K562 (cell line): ENCODE data around the gene GAS2L1. TPM values are rescaled to one million over a fixed set of nuclear protein-coding genes. Genes with fewer than 3 reads are reported as not detected.

ENCODE experiments used
- ATAC-seq: fragments of 200-7000 bp; cut with Tn5 transposase; 3 replicates; pipeline ENCODE4 v1.9.1; 2020; ENCODE audit warnings: moderate library complexity
- BruUV-seq: library from RNA; stranded (reverse); fragments of 400-500 nt; replicated peaks from 2 replicates; lab custom pipeline; 2021; lab: Mats Ljungman, UMichigan
- CTCF ChIA-PET: fragments of 300-600 bp; formaldehyde crosslinking; extraction: SDS; loops from one replicate; lab custom pipeline; 2021; ENCODE audit warnings: low intra/inter-chr PET ratio; lab: Yijun Ruan, JAX
- POLR2A ChIA-PET: fragments of 300-600, 350-650 bp; sonication (Branson Sonifier 250); formaldehyde crosslinking; extraction: SDS; loops from one replicate; lab custom pipeline; 2021; ENCODE audit warnings: antibody characterized with exemption, inconsistent platforms; lab: Yijun Ruan, JAX
- DNase-seq, 4 experiments: peaks; one replicate each; pipeline versions ENCODE4 v3.0.0 to v3.0.0-alpha.2; 2011 to 2018; ENCODE audit warnings: low spot score in 3 of 4, mixed read lengths in 3 of 4; ENCODE audit errors: extremely low read depth in 1 of 4
- FAIRE-seq: peaks from 2 replicates; lab custom pipeline; 2011; peaks lifted over from hg19 to GRCh38; lab: Jason Lieb, UNC
- H2AFZ ChIP-seq: 2 replicates; pipeline ENCODE4 v1.6.0; 2011; ENCODE audit warnings: low read depth, low read length, control low read depth, inconsistent platforms
- H3K27ac ChIP-seq: fragments of 200-600 bp; 3 replicates; pipeline ENCODE4 v1.8.0; 2011; ENCODE audit warnings: low read depth, mild to moderate bottlenecking, control low read depth, inconsistent platforms, low read length, moderate library complexity, mixed read lengths; ENCODE audit errors: extremely low read depth
- H3K27me3 ChIP-seq, 2 experiments: fragments of 300-600 bp in 1 of 2; 2 replicates in 1 of 2; 3 replicates in 1 of 2; pipeline versions ENCODE4 v1.6.0 to v1.8.0; 2011; ENCODE audit warnings: inconsistent platforms in 2 of 2, low read length in 2 of 2, mild to moderate bottlenecking in 1 of 2, mixed read lengths in 1 of 2, moderate library complexity in 1 of 2; ENCODE audit not compliant: control insufficient read depth in 2 of 2, insufficient read depth in 2 of 2
- H3K36me3 ChIP-seq: fragments of 300-600 bp; 3 replicates; pipeline ENCODE4 v1.8.0; 2011; ENCODE audit warnings: mild to moderate bottlenecking, low read length, inconsistent platforms; ENCODE audit not compliant: control insufficient read depth, insufficient read depth
- H3K4me1 ChIP-seq, 2 experiments: fragments of 200-600 bp in 1 of 2; replicated peaks in 1 of 2; 2 replicates in 1 of 2; 3 replicates in 1 of 2; pipeline versions ENCODE4 v1.5.1 to v1.8.0; 2011; ENCODE audit warnings: inconsistent platforms in 2 of 2, low read length in 2 of 2, mild to moderate bottlenecking in 1 of 2, mixed read lengths in 1 of 2, moderate library complexity in 1 of 2; ENCODE audit not compliant: control insufficient read depth in 2 of 2, insufficient read depth in 2 of 2
- H3K4me2 ChIP-seq: 2 replicates; pipeline ENCODE4 v1.6.1; 2011; ENCODE audit warnings: low read length, control low read depth, inconsistent platforms, mixed read lengths; ENCODE audit not compliant: insufficient read depth
- H3K4me3 ChIP-seq: fragments of 200-600 bp; sonication (generic), shearing (Covaris generic); 2 replicates; pipeline ENCODE4 v1.5.1; 2016; ENCODE audit warnings: control low read depth, inconsistent platforms
- H3K79me2 ChIP-seq: fragments of 200-600 bp; 3 replicates; pipeline ENCODE4 v1.8.0; 2011; ENCODE audit warnings: low read length, inconsistent platforms; ENCODE audit not compliant: control insufficient read depth, insufficient read depth
- H3K9ac ChIP-seq, 2 experiments: 2 replicates each; pipeline versions ENCODE4 v1.6.0 to v1.6.1; 2011; ENCODE audit warnings: low read depth in 2 of 2, low read length in 2 of 2, control low read depth in 1 of 2, inconsistent platforms in 1 of 2, mild to moderate bottlenecking in 1 of 2, mixed read lengths in 1 of 2; ENCODE audit not compliant: insufficient read depth in 1 of 2
- H3K9me1 ChIP-seq: one replicate; pipeline ENCODE4 v1.6.0; 2011; ENCODE audit warnings: inconsistent platforms, mild to moderate bottlenecking, low read length, moderate library complexity; ENCODE audit not compliant: control insufficient read depth, insufficient read depth
- H3K9me3 ChIP-seq: replicated peaks from 2 replicates; pipeline ENCODE4 v1.5.1; 2011; ENCODE audit warnings: low read depth, low read length, inconsistent platforms; ENCODE audit not compliant: control insufficient read depth, insufficient read depth
- H4K20me1 ChIP-seq: replicated peaks from 2 replicates; pipeline ENCODE4 v1.6.1; 2011; ENCODE audit warnings: low read length, inconsistent platforms, mixed read lengths; ENCODE audit not compliant: control insufficient read depth, insufficient read depth
- FOXJ2 ChIP-seq: fragments of 200-800 bp; sonication (Bioruptor generic); IDR thresholded peaks from 2 replicates; pipeline ENCODE4 v1.6.1; 2016; ENCODE audit warnings: missing genetic modification characterization, missing compliant biosample characterization
- NCOA2 ChIP-seq, 2 experiments: fragments of 450-650 bp; IDR thresholded peaks; 2 replicates each; pipeline ENCODE4 v1.6.1; 2018; ENCODE audit warnings: mild to moderate bottlenecking in 2 of 2, moderate library complexity in 1 of 2; ENCODE audit not compliant: partially characterized antibody in 2 of 2
- SREBF1 ChIP-seq: fragments of 150-350 bp; IDR thresholded peaks from 2 replicates; pipeline ENCODE4 v1.6.1; 2014; ENCODE audit warnings: antibody characterized with exemption, low read depth, low read length, borderline replicate concordance
- ZNF24 ChIP-seq: fragments of 450-650 bp; IDR thresholded peaks from 2 replicates; pipeline ENCODE4 v1.6.1; 2016
- ZNF717 ChIP-seq: fragments of 250-450 bp; sonication (Bioruptor Pico); IDR thresholded peaks from 2 replicates; pipeline ENCODE4 v1.5.0; 2021
- WGBS: fragments of 100-300 bp; shearing (Covaris generic); methylation state at CpG from one replicate; pipeline ENCODE4 v1.1.6; 2016; ENCODE audit warnings: low coverage, mixed read lengths; ENCODE audit not compliant: insufficient coverage; ENCODE audit errors: missing lambda C conversion rate; 5-methylcytosine and 5-hydroxymethylcytosine counted together
- in situ Hi-C: fragments of 300-500 bp; cut with MboI; formaldehyde crosslinking; loops from 4 replicates; pipeline ENCODE4 v1.15.0; 2018; ENCODE audit warnings: inconsistent platforms, mixed read lengths
- intact Hi-C: fragments of 100-400 bp; cut with micrococcal nuclease; formaldehyde crosslinking; loops from 2 replicates; pipeline ENCODE4 v1.14.2; 2022
- polyA plus RNA-seq, 8 experiments: library from polyadenylated mRNA; depleted of rRNA in 4 of 8; stranded (reverse) in 5 of 8; unstranded in 3 of 8; fragments of >200 nt; fragmentation: Nextera tagmentation in 2 of 8; fragmentation: Illumina TruSeq in 1 of 8; extraction: Ambion mirVana in 2 of 8; extraction: Trizol in 1 of 8; gene quantifications; 2 replicates each; pipeline versions ENCODE4 v1.2.1 to v1.2.3, GENCODE V29; 2011 to 2014; ENCODE audit warnings: inconsistent platforms in 1 of 8, missing spikeins in 1 of 8
- total RNA-seq, 7 experiments: library from RNA; depleted of rRNA in 6 of 7; stranded (reverse); fragments of >200 nt in 6 of 7; fragmentation: Illumina TruSeq in 2 of 7; extraction: Trizol in 2 of 7; gene quantifications; 2 replicates each; pipeline versions ENCODE4 v1.2.1 to v1.2.3, GENCODE V29; 2011 to 2021; ENCODE audit warnings: low replicate concordance in 1 of 7
- TF ChIP-seq, protein P1 (sequence below), 3 experiments: IDR thresholded peaks in 2 of 3; conservative IDR thresholded peaks in 1 of 3; 2 replicates each; pipeline ENCODE4 v1.5.1; 2011 to 2012; ENCODE audit warnings: low read length in 3 of 3, mild to moderate bottlenecking in 3 of 3, control low read depth in 2 of 3, improper control_type of control experiment in 1 of 3, inconsistent platforms in 1 of 3, low read depth in 1 of 3, mixed read lengths in 1 of 3, moderate library complexity in 1 of 3; ENCODE audit not compliant: insufficient read depth in 2 of 3

GAS2L1 gene
- total and polyA plus RNA-seq, 9 of the 15 experiments (the other 6 are each of a cell fraction or from before 2014, with no cell fraction given), result 0.56 to 19.7 (median 3.2) TPM

GRCh38 chr22:29259253-29259899 is 47.1 kb upstream of the GAS2L1 start:
- no peak for FAIRE-seq

More at GRCh38 chr22:29259253-29259899, 47.1 kb upstream of the GAS2L1 start:
- Histone ChIP-seq H3K27ac (no peak overlapping the region), H3K4me3 (no peak overlapping the region), H3K36me3 (peaks cover 17% of the 10 kb centered on the region), H2AFZ (no peak overlapping the region), H3K9me1 (no peaks in the 10 kb centered on the region), H3K9ac (no peak overlapping the region), H3K79me2 (no peaks in the 10 kb centered on the region; the same call in 2 of the 3 replicates), H4K20me1 (no peaks in the 10 kb centered on the region), H3K27me3 (no peaks in the 10 kb centered on the region), H3K9me3 (no peaks in the 10 kb centered on the region), H3K4me1 (peaks cover 0 to 30% of the 10 kb centered on the region in 2 experiments; a peak in 2 of 5 replicates), H3K4me2 (no peak overlapping the region)
- peak in 1 of 4 experiments; percentile 20 for DNase-seq
- in situ Hi-C loops (loop anchor here (10.0 kb wide), 1 partner anchor 405 kb away; no protein-coding TSS in a partner anchor), intact Hi-C loops (loop anchor here (2.0 kb wide), 1 partner anchor 17 kb away; no protein-coding TSS in a partner anchor)
- ChIA-PET POLR2A (interaction anchor here (0.6 to 1.6 kb wide), 4 partner anchors 8 to 24 kb away, joined by 3 to 5 read pairs (median 4); partner anchors contain the start of genes EWSR1 and RHBDD3), CTCF (no interaction called here)
- peak; percentile 79 for ATAC-seq
- WGBS, result 65% methylated on average over 4 of the region's 11 CpGs
- BruUV-seq, result no TSS peak
- TF ChIP-seq FOXJ2 (tag), result no peak
- no peak for TF ChIP-seq SREBF1
- 0 out of 2 replicates have a peak, but pooled peaks have one; percentile 66 for TF ChIP-seq ZNF24
- TF ChIP-seq, protein P1, sequence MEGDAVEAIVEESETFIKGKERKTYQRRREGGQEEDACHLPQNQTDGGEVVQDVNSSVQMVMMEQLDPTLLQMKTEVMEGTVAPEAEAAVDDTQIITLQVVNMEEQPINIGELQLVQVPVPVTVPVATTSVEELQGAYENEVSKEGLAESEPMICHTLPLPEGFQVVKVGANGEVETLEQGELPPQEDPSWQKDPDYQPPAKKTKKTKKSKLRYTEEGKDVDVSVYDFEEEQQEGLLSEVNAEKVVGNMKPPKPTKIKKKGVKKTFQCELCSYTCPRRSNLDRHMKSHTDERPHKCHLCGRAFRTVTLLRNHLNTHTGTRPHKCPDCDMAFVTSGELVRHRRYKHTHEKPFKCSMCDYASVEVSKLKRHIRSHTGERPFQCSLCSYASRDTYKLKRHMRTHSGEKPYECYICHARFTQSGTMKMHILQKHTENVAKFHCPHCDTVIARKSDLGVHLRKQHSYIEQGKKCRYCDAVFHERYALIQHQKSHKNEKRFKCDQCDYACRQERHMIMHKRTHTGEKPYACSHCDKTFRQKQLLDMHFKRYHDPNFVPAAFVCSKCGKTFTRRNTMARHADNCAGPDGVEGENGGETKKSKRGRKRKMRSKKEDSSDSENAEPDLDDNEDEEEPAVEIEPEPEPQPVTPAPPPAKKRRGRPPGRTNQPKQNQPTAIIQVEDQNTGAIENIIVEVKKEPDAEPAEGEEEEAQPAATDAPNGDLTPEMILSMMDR (IDR thresholded peaks at IDR 0.05 in 2 of 3, conservative IDR thresholded peaks at IDR 0.05 in 1 of 3; ENCODE audit: insufficient read depth in 2 of 3, low read depth in 1 of 3, low read length in 3 of 3), result peak in 2 of 3 experiments; percentile 19 to 38; a peak in 4 of 6 replicates
- no peak for TF ChIP-seq NCOA2 (IDR thresholded peaks at IDR 0.05; ENCODE audit: partially characterized antibody in 2 of 2)
- TF ChIP-seq ZNF717 (CRISPR knock-in tag), result no peak
